ENCODE data around the gene GOLGA6A. TPM values are rescaled to one million over a fixed set of nuclear protein-coding genes. Genes with fewer than 3 reads are reported as not detected.

GOLGA6A gene
- total and polyA plus RNA-seq, 2 of the 8 experiments (the other 6 are each of a cell fraction or from before 2014, with no cell fraction given): 0.80 to 1.0 TPM

DNA sequence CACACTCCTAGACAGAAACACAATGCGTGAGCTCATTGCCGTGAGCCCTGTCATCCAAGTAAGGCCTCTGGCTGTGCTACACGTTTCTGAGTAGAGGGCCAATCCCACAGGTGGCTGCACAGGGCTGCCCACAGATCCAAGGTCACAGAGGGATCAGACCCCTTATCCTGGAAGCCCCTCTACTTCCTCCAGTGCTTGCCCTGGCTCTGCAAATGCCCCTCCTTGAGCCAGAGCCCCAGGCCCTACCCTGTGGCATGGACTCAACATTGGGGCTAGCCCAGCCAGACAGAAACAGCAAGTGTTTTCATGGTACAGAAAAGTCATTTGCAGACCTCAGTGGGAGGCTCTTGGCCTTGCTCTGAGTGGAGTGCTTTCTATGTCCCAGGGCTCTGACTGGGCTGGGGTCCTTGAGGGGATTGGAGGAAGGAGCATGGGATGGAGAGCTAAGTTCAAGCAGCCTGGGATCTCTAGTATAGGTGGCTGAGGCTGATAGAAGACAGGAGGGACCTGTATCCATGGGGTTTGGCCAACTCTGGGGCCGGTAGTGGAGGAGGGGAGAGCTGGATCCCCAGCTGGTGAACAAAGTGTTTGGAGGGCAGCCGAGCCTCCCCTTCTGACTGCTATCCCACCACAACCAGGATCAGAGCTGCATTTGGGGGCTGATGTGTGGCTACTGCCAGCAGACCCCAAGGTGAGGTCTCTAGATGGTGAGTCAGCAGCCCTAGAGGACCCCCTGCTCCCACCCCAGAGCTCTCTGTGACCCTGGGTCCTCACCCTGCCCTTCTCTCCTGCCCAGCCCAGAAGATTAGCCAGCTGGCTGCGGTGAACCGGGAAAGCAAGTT, 38.7 kb downstream of the GOLGA6A start:
- H3K4me2 ChIP-seq (ENCODE audit: insufficient read depth in 1 of 2, low read depth in 2 of 2, low read length in 2 of 2): no peak overlapping the region
- no peaks in the 10 kb centered on the region for H4K20me1 ChIP-seq (replicated peaks in 1 of 2; ENCODE audit: control insufficient read depth in 1 of 2, insufficient read depth in 2 of 2, low read length in 2 of 2)
- no peak overlapping the region for H3K4ac ChIP-seq (replicated peaks; ENCODE audit: insufficient read length, low read depth, low read length)
- H2BK20ac ChIP-seq (ENCODE audit: low read length): no peak overlapping the region
- no peaks in the 10 kb centered on the region for H3K79me2 ChIP-seq (ENCODE audit: control insufficient read depth in 1 of 2, insufficient read depth in 2 of 2, low read length in 2 of 2)
- H4K5ac ChIP-seq (ENCODE audit: insufficient read length, low read depth, low read length): no peak overlapping the region
- H3K27me3 ChIP-seq (replicated peaks in 1 of 4; ENCODE audit: control insufficient read depth in 3 of 4, extremely low read depth in 1 of 4, insufficient read depth in 3 of 4, low read length in 3 of 4): no peaks in the 10 kb centered on the region
- POLR2A ChIA-PET (ENCODE audit: partially characterized antibody): no interaction called here
- H2BK15ac ChIP-seq (ENCODE audit: low read length): no peak overlapping the region
- DNase-seq (ENCODE audit: low read depth in 1 of 2, low spot score in 2 of 2): no peak
- 95% methylated on average over 7 of the region's 7 CpGs; no CpG with 5 or more reads in 1 of the 2 experiments for WGBS, 2 experiments (ENCODE audit: extremely low coverage in 1 of 2, insufficient coverage in 1 of 2, insufficient read length in 1 of 2, insufficient replicate concordance in 2 of 2, low coverage in 1 of 2, low lambda C conversion rate in 2 of 2, missing lambda C conversion rate in 1 of 2)
- H3K14ac ChIP-seq (ENCODE audit: insufficient read length): no peak overlapping the region
- H3K79me1 ChIP-seq (ENCODE audit: low read depth, low read length): no peaks in the 10 kb centered on the region
- H3K36me3 ChIP-seq (ENCODE audit: control insufficient read depth in 2 of 4, insufficient read depth in 4 of 4, low read length in 3 of 4): no peaks in the 10 kb centered on the region
- H4K8ac ChIP-seq (ENCODE audit: extremely low read depth, insufficient read depth, low read length): no peak overlapping the region
- no peak overlapping the region for H3K23ac ChIP-seq (ENCODE audit: insufficient read length)
- no peak overlapping the region for H3K9ac ChIP-seq (replicated peaks in 1 of 4; ENCODE audit: extremely low read depth in 1 of 4, low read depth in 3 of 4, low read length in 3 of 4)
- no peak for FAIRE-seq
- H2AK5ac ChIP-seq (ENCODE audit: low read depth, low read length): no peak overlapping the region
- H3K18ac ChIP-seq (ENCODE audit: extremely low read depth, low read length): no peak overlapping the region
- no peaks in the 10 kb centered on the region for H3K9me3 ChIP-seq (ENCODE audit: insufficient read depth in 2 of 2, low read depth in 1 of 2, low read length in 1 of 2)
- no peak overlapping the region for H3K27ac ChIP-seq (ENCODE audit: low read depth, low read length)
- CTCF ChIA-PET (ENCODE audit: partially characterized antibody): interaction anchor here (0.5 to 10.3 kb wide), 17 partner anchors 7 to 438 kb away, joined by 3 to 119 read pairs (median 3); partner anchors contain the start of genes PML, STOML1 and TBC1D21
- H3K56ac ChIP-seq (replicated peaks; ENCODE audit: insufficient read length, low read depth, low read length): no peak overlapping the region
- H3K4me1 ChIP-seq (replicated peaks in 1 of 4; ENCODE audit: control insufficient read depth in 3 of 4, insufficient read depth in 4 of 4, low read length in 3 of 4): peaks cover 0 to 5% (median 3%) of the 10 kb centered on the region in 4 experiments; a peak in 5 of 7 replicates
- no peaks in the 10 kb centered on the region for H3K23me2 ChIP-seq (ENCODE audit: low read depth, low read length)
- no peak overlapping the region for H2BK5ac ChIP-seq (ENCODE audit: low read depth, low read length)
- H3K4me3 ChIP-seq (ENCODE audit: extremely low read depth in 1 of 4, insufficient read depth in 2 of 4, low read depth in 3 of 4, low read length in 4 of 4): no peak overlapping the region
- no peak overlapping the region for H2BK120ac ChIP-seq (replicated peaks; ENCODE audit: low read depth, low read length)
- H2AFZ ChIP-seq (ENCODE audit: low read length): no peak overlapping the region
- no peak overlapping the region for H2BK12ac ChIP-seq (ENCODE audit: low read depth, low read length)
- no peak overlapping the region for H4K91ac ChIP-seq (replicated peaks; ENCODE audit: insufficient read length, low read length)
- TF ChIP-seq CBX5 (IDR thresholded peaks at IDR 0.05; ENCODE audit: low read depth, low read length) (no peak), CTBP2 (IDR thresholded peaks at IDR 0.05; ENCODE audit: borderline replicate concordance, insufficient read depth, insufficient read length, low read length) (no peak)

Measured in H1 (cell line).